C4-2B (cell line): ENCODE measurements around the gene CDHR2.

Experiments
- CTCF ChIP-seq: fragments of 450-650 bp; conservative IDR thresholded peaks from 2 replicates; pipeline ENCODE4 v1.5.1; 2017; ENCODE audit warnings: mild to moderate bottlenecking
- ZFX ChIP-seq: fragments of 450-650 bp; IDR thresholded peaks from 2 replicates; pipeline ENCODE4 v1.6.1; 2017

- no peak for TF ChIP-seq CTCF
- no peak for TF ChIP-seq ZFX
Observed at GRCh38 chr5:176514244-176514950, 34.7 kb upstream of the CDHR2 start.
